GM12874 (cell line): ENCODE data around the gene HOGA1.

ENCODE experiments used
- TF ChIP-seq, protein P1 (sequence below): IDR thresholded peaks from 2 replicates; pipeline ENCODE4 v1.5.1; 2011; ENCODE audit warnings: low read depth, mild to moderate bottlenecking, control low read depth, low read length, moderate library complexity; ENCODE audit not compliant: insufficient read depth

HOGA1 gene

DNA sequence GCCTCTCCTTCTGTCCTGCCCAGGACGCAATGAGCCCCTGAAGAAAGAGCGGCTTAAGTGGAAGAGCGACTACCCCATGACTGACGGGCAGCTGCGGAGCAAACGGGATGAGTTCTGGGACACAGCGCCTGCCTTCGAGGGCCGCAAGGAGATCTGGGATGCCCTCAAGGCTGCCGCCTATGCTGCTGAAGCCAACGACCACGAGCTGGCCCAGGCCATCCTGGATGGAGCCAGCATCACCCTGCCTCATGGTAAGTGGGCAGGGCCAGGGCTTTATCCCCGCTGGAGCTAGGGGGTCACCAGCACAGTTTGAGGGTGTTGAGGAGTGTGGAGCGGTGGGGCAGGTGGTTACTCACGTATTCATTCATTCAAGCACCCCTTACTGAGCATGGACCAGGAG, 16.3 kb upstream of the HOGA1 start:
- TF ChIP-seq, protein P1, sequence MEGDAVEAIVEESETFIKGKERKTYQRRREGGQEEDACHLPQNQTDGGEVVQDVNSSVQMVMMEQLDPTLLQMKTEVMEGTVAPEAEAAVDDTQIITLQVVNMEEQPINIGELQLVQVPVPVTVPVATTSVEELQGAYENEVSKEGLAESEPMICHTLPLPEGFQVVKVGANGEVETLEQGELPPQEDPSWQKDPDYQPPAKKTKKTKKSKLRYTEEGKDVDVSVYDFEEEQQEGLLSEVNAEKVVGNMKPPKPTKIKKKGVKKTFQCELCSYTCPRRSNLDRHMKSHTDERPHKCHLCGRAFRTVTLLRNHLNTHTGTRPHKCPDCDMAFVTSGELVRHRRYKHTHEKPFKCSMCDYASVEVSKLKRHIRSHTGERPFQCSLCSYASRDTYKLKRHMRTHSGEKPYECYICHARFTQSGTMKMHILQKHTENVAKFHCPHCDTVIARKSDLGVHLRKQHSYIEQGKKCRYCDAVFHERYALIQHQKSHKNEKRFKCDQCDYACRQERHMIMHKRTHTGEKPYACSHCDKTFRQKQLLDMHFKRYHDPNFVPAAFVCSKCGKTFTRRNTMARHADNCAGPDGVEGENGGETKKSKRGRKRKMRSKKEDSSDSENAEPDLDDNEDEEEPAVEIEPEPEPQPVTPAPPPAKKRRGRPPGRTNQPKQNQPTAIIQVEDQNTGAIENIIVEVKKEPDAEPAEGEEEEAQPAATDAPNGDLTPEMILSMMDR: no peak

DNA sequence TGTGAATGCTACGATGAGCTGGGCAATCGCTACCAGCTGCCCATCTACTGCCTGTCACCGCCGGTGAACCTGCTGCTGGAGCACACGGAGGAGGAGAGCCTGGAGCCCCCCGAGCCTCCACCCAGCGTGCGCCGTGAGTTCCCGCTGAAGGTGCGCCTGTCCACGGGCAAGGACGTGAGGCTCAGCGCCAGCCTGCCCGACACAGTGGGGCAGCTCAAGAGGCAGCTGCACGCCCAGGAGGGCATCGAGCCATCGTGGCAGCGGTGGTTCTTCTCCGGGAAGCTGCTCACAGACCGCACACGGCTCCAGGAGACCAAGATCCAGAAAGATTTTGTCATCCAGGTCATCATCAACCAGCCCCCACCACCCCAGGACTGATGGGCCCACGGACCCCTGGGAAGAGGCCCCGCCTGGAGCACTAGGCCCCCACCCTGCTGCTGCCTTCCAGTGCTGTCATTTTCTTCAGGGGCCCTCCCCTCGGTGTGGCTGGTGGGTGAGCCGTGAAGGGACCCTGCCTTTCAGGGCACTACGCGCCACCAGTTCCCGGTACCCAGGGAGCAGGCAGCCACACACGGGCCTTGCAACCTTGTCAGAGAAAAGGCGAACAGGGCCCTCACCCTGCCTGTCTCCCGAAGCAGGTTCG, 13.9 kb upstream of the HOGA1 start:
- TF ChIP-seq, protein P1: no peak

DNA sequence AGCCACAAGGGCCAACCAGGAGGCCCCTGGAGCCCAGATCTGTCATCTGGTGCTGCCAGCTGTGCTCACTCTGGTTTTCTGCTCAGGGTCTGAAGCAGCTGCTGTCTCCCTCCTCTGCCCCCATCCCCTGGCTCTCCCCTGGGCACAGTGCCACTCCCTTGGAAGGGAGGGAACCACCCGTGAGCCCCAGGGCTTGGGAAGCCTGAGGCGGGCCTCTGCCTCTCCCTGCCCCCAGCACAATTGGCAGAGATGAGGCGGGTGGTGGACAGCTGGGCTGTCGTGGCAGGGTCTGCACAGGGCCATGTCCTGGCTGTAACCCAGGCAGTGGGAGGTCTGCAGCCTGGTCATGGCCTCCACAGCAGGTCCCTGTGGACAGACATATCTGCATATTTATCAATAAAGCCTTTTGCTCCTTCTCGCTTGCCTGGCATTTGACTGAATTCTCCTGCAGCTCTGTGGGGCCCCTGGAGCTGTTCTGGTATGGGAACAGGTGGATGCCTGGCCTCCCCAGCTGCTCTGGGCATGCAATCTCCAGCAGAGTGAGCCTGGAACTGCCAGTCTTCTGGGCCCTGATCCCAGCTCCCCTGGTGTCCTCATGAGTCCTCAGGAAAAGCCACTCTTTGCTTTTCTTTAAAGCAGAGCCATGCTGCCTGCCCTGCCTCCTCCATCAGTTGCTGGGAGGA, 13.3 kb upstream of the HOGA1 start:
- TF ChIP-seq, protein P1: no peak

DNA sequence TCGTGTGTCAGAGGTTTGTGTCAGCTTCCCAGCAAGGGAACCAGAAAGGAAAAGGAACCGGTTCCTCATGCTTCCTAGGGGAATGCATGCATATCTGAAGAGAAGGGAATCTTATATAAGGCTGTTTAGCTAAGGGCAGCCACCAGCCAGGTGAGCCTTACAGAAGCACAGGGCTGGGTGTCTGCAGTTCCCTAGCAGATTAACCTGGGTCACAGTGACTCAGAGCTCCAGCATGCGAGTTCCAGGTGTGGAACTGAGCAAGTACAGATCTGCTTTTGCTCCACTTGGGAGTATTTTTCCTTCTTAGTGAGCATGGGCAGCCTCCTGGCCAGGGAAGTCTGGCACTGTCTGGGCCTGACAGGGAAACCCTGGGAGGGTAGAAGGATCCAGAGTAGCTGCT, 12.6 kb upstream of the HOGA1 start:
- TF ChIP-seq, protein P1: no peak

DNA sequence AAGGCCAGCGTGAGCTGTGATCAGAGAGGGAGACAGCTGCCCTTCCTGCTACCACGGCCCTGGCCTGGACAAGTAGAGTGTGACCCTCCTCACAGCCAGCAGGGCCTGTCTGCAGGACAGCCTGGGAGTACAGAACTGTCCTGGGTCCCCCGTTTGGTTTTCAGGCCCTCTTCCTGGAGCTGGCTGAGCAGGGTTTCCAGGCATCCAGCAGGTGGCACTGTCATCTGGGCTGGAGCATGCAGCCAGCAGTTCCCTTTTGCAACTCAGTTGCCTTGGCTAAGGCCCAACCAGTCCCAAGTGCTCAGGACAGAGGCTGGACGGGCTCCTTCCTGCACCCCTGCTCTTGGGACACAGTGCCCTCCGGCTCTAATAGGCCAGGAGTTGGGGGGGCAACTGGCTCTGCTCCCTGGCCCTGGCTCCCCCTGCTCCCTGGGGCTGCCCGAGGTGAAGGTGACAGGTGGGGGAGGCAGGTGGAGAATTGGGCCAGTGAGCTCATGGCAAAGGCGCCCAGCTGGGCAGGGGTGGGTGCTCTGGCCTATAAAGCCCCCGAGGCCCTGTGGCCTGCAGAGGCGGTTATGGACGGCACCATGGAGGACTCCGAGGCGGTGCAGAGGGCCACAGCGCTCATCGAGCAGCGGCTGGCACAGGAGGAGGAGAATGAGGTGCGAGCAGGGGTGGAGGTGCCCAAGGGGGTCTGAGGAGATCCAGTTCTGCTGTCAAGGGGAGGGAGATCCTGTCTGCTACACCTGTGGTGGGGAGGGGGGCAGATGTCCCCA, 11.8 kb upstream of the HOGA1 start, which contains the start of gene ANKRD2:
TSS of gene ANKRD2 (plus strand) at position 566 of the 776 bp plus-strand sequence. CDS start at position 576, 10 bp downstream.
- TF ChIP-seq, protein P1: peak; percentile 95

DNA sequence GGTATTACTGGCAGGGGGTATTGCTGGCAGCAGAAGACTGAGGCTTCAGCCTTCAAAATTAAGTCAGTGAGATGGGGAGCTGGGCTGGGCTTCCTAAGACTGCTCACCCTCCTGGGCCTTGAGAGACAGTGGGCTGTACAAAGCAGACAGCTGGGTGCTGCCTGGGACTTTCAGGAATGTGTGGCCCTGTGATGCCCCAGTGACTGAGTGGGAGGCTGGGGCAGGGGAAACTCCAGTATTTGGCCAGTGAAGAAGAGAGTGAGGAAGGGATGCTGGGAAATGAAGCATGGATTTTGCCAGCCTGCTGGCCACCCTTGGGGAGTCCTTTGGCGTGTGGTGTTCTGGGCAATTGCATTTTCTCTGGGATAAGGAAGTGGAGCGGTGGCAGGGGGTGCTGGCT, 11.2 kb upstream of the HOGA1 start:
- TF ChIP-seq, protein P1: no peak

DNA sequence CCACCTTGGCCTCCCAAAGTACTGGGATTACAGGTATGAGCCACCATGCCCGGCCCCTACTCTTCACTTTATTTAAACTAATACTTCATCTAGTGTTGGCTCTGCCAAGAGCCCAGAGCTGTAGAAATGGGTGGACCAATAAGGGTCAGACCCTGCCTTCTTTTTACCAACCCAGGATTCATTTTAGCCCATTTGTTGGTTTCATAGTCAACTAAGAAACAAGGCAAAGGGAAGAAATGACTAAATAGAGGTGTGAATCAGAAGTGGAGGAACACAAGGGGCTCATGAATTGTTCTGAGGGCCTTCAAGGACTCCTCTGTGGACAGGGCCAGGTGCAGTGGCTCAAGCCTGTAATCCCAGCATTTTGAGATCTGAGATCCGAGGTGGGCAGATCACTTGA, 10.5 kb upstream of the HOGA1 start:
- TF ChIP-seq, protein P1: no peak
